ENCODE results near the gene PPP2R1B. TPM values are rescaled to one million over a fixed set of nuclear protein-coding genes. Genes with fewer than 3 reads are reported as not detected.
A peak's percentile ranks its signal among the peaks of the same experiment; 100 is the strongest.
"Not testable (repeated sequence)": the region's sequence is repeated elsewhere in the genome, so short reads cannot be mapped to it uniquely, and the experiment has no call there.

PPP2R1B gene
- polyA plus RNA-seq, 1 experiment: 20.7 TPM

GRCh38 chr11:111777094-111778046 lies 11.2 kb upstream of the PPP2R1B start:
- Histone ChIP-seq H3K4me3 (ENCODE audit: low read depth, low read length) (no peak overlapping the region), H3K36me3 (ENCODE audit: control insufficient read depth, insufficient read depth, low read length) (no peaks in the 10 kb centered on the region), H3K27me3 (ENCODE audit: control insufficient read depth, insufficient read depth, low read length) (no peaks in the 10 kb centered on the region)
- peak; percentile 74 for TF ChIP-seq CTCF (IDR thresholded peaks at IDR 0.05; ENCODE audit: insufficient read depth, low read depth, low read length)
- DNase-seq (ENCODE audit: low read depth): no peak
- ChIA-PET POLR2A (no interaction called here), CTCF (interaction anchor here (0.6 to 4.5 kb wide), 32 partner anchors 8 to 323 kb away, joined by 3 to 41 read pairs (median 6); partner anchors contain the start of genes PPP2R1B and SIK2)

- no peak for DNase-seq (ENCODE audit: low read depth)
- no peak overlapping the region for H3K4me3 ChIP-seq (ENCODE audit: low read depth, low read length)
- CTCF ChIA-PET: interaction anchor here (0.7 to 4.5 kb wide), 31 partner anchors 9 to 322 kb away, joined by 3 to 41 read pairs (median 6); partner anchors contain the start of genes PPP2R1B and SIK2
- H3K36me3 ChIP-seq (ENCODE audit: control insufficient read depth, insufficient read depth, low read length): no peaks in the 10 kb centered on the region
- no peak for TF ChIP-seq CTCF (IDR thresholded peaks at IDR 0.05; ENCODE audit: insufficient read depth, low read depth, low read length)
- no peaks in the 10 kb centered on the region for H3K27me3 ChIP-seq (ENCODE audit: control insufficient read depth, insufficient read depth, low read length)
- POLR2A ChIA-PET: no interaction called here
Measured at GRCh38 chr11:111776398-111777093, 10.4 kb upstream of the PPP2R1B start.

- no peak for DNase-seq (ENCODE audit: low read depth)
- POLR2A ChIA-PET: interaction anchor here (0.5 kb wide), 1 partner anchor 214 kb away, joined by 9 read pairs; no protein-coding TSS in a partner anchor
- TF ChIP-seq CTCF (IDR thresholded peaks at IDR 0.05; ENCODE audit: insufficient read depth, low read depth, low read length): no peak
- Histone ChIP-seq H3K27me3 (ENCODE audit: control insufficient read depth, insufficient read depth, low read length) (no peaks in the 10 kb centered on the region), H3K36me3 (ENCODE audit: control insufficient read depth, insufficient read depth, low read length) (no peaks in the 10 kb centered on the region), H3K4me3 (ENCODE audit: low read depth, low read length) (no peak overlapping the region)
- CTCF ChIA-PET: interaction anchor here (0.8 to 3.9 kb wide), 10 partner anchors 7 to 321 kb away, joined by 3 to 30 read pairs (median 4); partner anchors contain the start of gene PPP2R1B
Measured at GRCh38 chr11:111774955-111775710, 8.9 kb upstream of the PPP2R1B start.

- CTCF ChIA-PET: interaction anchor here (1.3 kb wide), 1 partner anchor 186 kb away, joined by 3 read pairs; no protein-coding TSS in a partner anchor
- H3K4me3 ChIP-seq (ENCODE audit: low read depth, low read length): no peak overlapping the region
- no peak for TF ChIP-seq CTCF (IDR thresholded peaks at IDR 0.05; ENCODE audit: insufficient read depth, low read depth, low read length)
- H3K27me3 ChIP-seq (ENCODE audit: control insufficient read depth, insufficient read depth, low read length): no peaks in the 10 kb centered on the region
- DNase-seq (ENCODE audit: low read depth): no peak
- H3K36me3 ChIP-seq (ENCODE audit: control insufficient read depth, insufficient read depth, low read length): no peaks in the 10 kb centered on the region
- POLR2A ChIA-PET: no interaction called here
Measured at GRCh38 chr11:111772535-111772934, 6.3 kb upstream of the PPP2R1B start.

GRCh38 chr11:111771205-111771604 lies 5.0 kb upstream of the PPP2R1B start:
- CTCF ChIA-PET; DNase-seq (ENCODE audit: low read depth); H3K27me3 ChIP-seq (ENCODE audit: control insufficient read depth, insufficient read depth, low read length); H3K4me3 ChIP-seq (ENCODE audit: low read depth, low read length); POLR2A ChIA-PET; H3K36me3 ChIP-seq (ENCODE audit: control insufficient read depth, insufficient read depth, low read length): not testable (repeated sequence)

Measured in BJ (cell line).